Heart right ventricle (tissue), 16 donors: Measurements from ENCODE around the gene GREB1L. TPM values are rescaled to one million over a fixed set of nuclear protein-coding genes. Genes with fewer than 3 reads are reported as not detected.

Source experiments
- ATAC-seq, 8 donors: fragments of 200-7000 bp; cut with Tn5 transposase; one replicate each; pipeline ENCODE4 v1.9.1; 2020; ENCODE audit warnings: mild to moderate bottlenecking in 8 of 8, moderate library complexity in 8 of 8, moderate number of reproducible peaks in 1 of 8
- DNase-seq, 2 donors: peaks; one replicate each; pipeline ENCODE4 v3.0.0-alpha.2; 2020
- H3K27ac ChIP-seq, 10 donors: fragments of 200-600 bp; sonication (generic) in 2 of 10; one replicate each; pipeline versions ENCODE4 v1.5.0 to v1.8.0; 2020 to 2022; ENCODE audit warnings: mild to moderate bottlenecking in 3 of 10
- H3K27me3 ChIP-seq, 7 donors: fragments of 200-600 bp; one replicate each; pipeline ENCODE4 v1.8.0; 2021 to 2022; ENCODE audit warnings: mild to moderate bottlenecking in 2 of 7
- H3K36me3 ChIP-seq, 9 donors: fragments of 200-600 bp; sonication (generic) in 1 of 9; one replicate each; pipeline versions ENCODE4 v1.5.0 to v1.8.0; 2020 to 2022; ENCODE audit warnings: mild to moderate bottlenecking in 2 of 9
- H3K4me1 ChIP-seq, 9 donors: fragments of 200-600 bp; sonication (generic) in 1 of 9; one replicate each; pipeline versions ENCODE4 v1.5.0 to v1.8.0; 2020 to 2022; ENCODE audit warnings: mild to moderate bottlenecking in 4 of 9
- H3K4me3 ChIP-seq, 10 donors: fragments of 200-600 bp; sonication (generic) in 2 of 10; one replicate each; pipeline versions ENCODE4 v1.5.0 to v1.8.0; 2020 to 2022; ENCODE audit warnings: mild to moderate bottlenecking in 7 of 10, moderate library complexity in 2 of 10
- H3K9me3 ChIP-seq, 11 donors: fragments of 200-600 bp in 10 of 11; sonication (generic) in 2 of 11; one replicate each; pipeline versions ENCODE4 v1.5.0 to v1.8.0; 2013 to 2022; ENCODE audit warnings: mild to moderate bottlenecking in 2 of 11, control low read depth in 1 of 11, moderate library complexity in 1 of 11
- WGBS, 2 donors: extraction: QIAGEN DNeasy Blood & Tissue Kit; methylation state at CpG; one replicate each; pipeline ENCODE4 v1.1.7; 2013; ENCODE audit warnings: inconsistent platforms in 1 of 2; 5-methylcytosine and 5-hydroxymethylcytosine counted together
- intact Hi-C, 10 donors: fragments of 100-400 bp; cut with DNase I; formaldehyde crosslinking; loops; one replicate each; pipeline versions ENCODE4 v1.11.1 to v1.14.2; 2022
- polyA plus RNA-seq, 2 donors: library from polyadenylated mRNA; stranded (reverse); fragments of 200-250 nt; gene quantifications; one replicate each; pipeline ENCODE4 v1.2.3, GENCODE V29; 2013
- total RNA-seq, 10 donors: library from RNA; stranded (reverse); fragmentation: NEBNext Ultra II Directional in 3 of 10; extraction: Animal tissue kit (Norgen Biotek cat#: 25700) in 3 of 10; gene quantifications; one replicate each; pipeline versions ENCODE4 v1.2.1 to v1.2.4, GENCODE V29; 2021 to 2023
- TF ChIP-seq, protein P1 (sequence below), 9 donors: fragments of 200-600 bp; sonication (generic) in 2 of 9; IDR thresholded peaks; one replicate each; pipeline versions ENCODE4 v1.5.0 to v1.8.0; 2021 to 2022; ENCODE audit warnings: antibody characterized with exemption in 9 of 9, mild to moderate bottlenecking in 5 of 9, moderate library complexity in 1 of 9
- donor health status: Arrhythmogenic right ventricular cardiomyopathy.
- donor health status: ischemic (EF 13 %, LVEDD 7.1; RV severe dilation, severe dysfunction).
- donor health status: healthy with polysubstance abuse.
- donor health status: DM: no; HTN: yes; CAD: no.
- donor health status: DM: no; HTN: no; CAD: no.
- donor health status: ischemic (EF 25% LVEDD 6.9; RV normal size, moderate dysfunction).
- donor health status: ischemic (EF 25% LVEDD 5.7; RV mildly dilated, moderate dysfunction).
- donor health status: healthy.
- donor health status: DM: yes; HTN: yes; CAD: no.
- donor health status: Ischemic cardiomyopathy.
- donor health status: ischemic (EF 35%, LVEDD 5.7; RV mildly dilated, moderate dysfunction).
- donor health status: nonischemic (EF 11% LVEDD 7.7; RV severe dilation, severe dysfunction).
- donor health status: DM: yes; HTN: yes; CAD: no.
- donor health status: PGD.
- donor health status: ischemic (EF 29% LVEDD 5.4; RV normal size, mild dysfunction).
- donor health status: nonischemic (EF 23%, LVEDD 6.1; RV moderate dilation, normal function).

Gene GREB1L
- total and polyA plus RNA-seq, 12 donors: 0.54 to 14.3 (median 10.9) TPM

- Histone ChIP-seq H3K4me3 (no peak overlapping the region), H3K4me1 (peaks cover 0 to 8% (median 0%) of the 10 kb centered on the region in 9 donors), H3K27me3 (no peaks in the 10 kb centered on the region), H3K9me3 (no peaks in the 10 kb centered on the region), H3K27ac (no peak overlapping the region), H3K36me3 (no peaks in the 10 kb centered on the region)
- DNase-seq (peak in 1 of 2 donors; percentile 25), ATAC-seq (peak in 3 of 8 donors; percentile 62 to 73 (median 72))
- TF ChIP-seq, protein P1, sequence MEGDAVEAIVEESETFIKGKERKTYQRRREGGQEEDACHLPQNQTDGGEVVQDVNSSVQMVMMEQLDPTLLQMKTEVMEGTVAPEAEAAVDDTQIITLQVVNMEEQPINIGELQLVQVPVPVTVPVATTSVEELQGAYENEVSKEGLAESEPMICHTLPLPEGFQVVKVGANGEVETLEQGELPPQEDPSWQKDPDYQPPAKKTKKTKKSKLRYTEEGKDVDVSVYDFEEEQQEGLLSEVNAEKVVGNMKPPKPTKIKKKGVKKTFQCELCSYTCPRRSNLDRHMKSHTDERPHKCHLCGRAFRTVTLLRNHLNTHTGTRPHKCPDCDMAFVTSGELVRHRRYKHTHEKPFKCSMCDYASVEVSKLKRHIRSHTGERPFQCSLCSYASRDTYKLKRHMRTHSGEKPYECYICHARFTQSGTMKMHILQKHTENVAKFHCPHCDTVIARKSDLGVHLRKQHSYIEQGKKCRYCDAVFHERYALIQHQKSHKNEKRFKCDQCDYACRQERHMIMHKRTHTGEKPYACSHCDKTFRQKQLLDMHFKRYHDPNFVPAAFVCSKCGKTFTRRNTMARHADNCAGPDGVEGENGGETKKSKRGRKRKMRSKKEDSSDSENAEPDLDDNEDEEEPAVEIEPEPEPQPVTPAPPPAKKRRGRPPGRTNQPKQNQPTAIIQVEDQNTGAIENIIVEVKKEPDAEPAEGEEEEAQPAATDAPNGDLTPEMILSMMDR (IDR thresholded peaks at IDR 0.05): peak in 8 of 9 donors; percentile 37 to 70 (median 63)
- intact Hi-C loops: loop anchor here (1.0 to 10.0 kb wide), 9 partner anchors 200 to 252 kb away; partner anchors contain the start of gene GREB1L (in 5 of the 10)
- 82% methylated on average over 6 of the region's 6 CpGs for WGBS, 2 donors
These were observed 202.6 kb downstream of the GREB1L start for GRCh38 chr18:21444465-21445212.

DNA sequence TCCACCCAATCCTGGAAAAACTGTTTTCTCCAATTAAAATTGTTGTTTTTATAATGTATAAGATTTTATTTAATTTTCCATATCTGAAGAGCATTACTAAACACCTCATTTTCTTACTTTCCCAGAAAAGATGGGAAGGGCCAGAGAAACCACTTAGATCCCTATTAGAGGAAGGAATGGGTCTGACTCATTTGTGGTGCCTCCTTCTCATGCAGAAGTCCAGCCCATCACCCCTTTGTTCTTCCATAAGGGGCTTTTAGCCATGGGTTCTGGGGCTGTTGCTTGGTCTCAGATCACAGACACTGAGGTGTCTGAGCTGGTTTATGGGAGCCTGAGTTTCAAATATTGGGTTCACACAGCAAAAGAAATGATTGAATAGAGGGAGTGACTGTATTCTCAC, 206.3 kb downstream of the GREB1L start:
- TF ChIP-seq, protein P1 (IDR thresholded peaks at IDR 0.05): no peak
- Histone ChIP-seq H3K27ac (no peak overlapping the region), H3K4me1 (peaks cover 0 to 26% (median 0%) of the 10 kb centered on the region in 9 donors), H3K36me3 (no peaks in the 10 kb centered on the region), H3K4me3 (no peak overlapping the region), H3K27me3 (no peaks in the 10 kb centered on the region), H3K9me3 (no peaks in the 10 kb centered on the region)
- intact Hi-C loops: loop anchor here in 2 of 10 donors (10.0 kb wide), 1 partner anchor 203 kb away; the partner anchor contains the start of gene GREB1L (in 2 of the 2)
- no peak for DNase-seq
- no peak for ATAC-seq

- WGBS, 2 donors: 73 to 74% methylated on average over 5 of the region's 5 CpGs
- no peak for DNase-seq
- Histone ChIP-seq H3K27me3 (no peaks in the 10 kb centered on the region), H3K4me1 (peaks cover 0 to 27% (median 0%) of the 10 kb centered on the region in 9 donors), H3K27ac (no peak overlapping the region), H3K36me3 (no peaks in the 10 kb centered on the region), H3K9me3 (no peaks in the 10 kb centered on the region), H3K4me3 (no peak overlapping the region)
- ATAC-seq: peak in 4 of 8 donors; percentile 22 to 41 (median 32)
- TF ChIP-seq, protein P1 (IDR thresholded peaks at IDR 0.05): no peak
- intact Hi-C loops: loop anchor here in 2 of 10 donors (10.0 kb wide), 1 partner anchor 205 kb away; the partner anchor contains the start of gene GREB1L (in 2 of the 2)
These were observed 207.6 kb downstream of the GREB1L start for GRCh38 chr18:21449367-21450290.

DNA sequence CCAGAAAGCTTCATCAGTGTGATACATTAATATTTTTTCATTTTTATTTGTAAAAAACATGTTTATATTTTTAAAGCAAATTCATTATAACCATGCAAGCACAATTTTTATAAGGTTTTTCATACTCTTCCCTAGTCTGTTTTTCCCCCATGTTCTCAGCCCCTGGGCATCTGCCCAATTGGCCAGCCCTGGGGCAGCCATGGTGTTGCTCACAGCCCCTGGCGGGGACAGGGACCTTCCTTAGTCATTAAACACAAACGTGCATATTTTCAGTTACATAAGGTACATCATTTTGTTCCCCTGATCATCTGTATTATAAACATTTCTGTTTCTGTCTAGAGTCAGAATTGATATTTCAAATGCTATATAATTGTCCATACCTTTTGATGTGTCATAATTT, 208.5 kb downstream of the GREB1L start:
- no peaks in the 10 kb centered on the region for H3K9me3 ChIP-seq

More for the DNA sequence above, 208.5 kb downstream of the GREB1L start:
- Histone ChIP-seq H3K27ac (no peak overlapping the region), H3K27me3 (no peaks in the 10 kb centered on the region), H3K4me3 (no peak overlapping the region), H3K36me3 (no peaks in the 10 kb centered on the region), H3K4me1 (peaks cover 0 to 27% (median 0%) of the 10 kb centered on the region in 9 donors)
- DNase-seq: no peak
- 69 to 82% methylated on average over 2 of the region's 2 CpGs for WGBS, 2 donors
- ATAC-seq: no peak
- intact Hi-C loops: no loop called here
- TF ChIP-seq, protein P1 (IDR thresholded peaks at IDR 0.05): no peak
